ENCODE measurements around the gene AARS2.

The AARS2 gene

GRCh38 chr6:44260451-44261297 is 52.5 kb downstream of the AARS2 start:
- no peak overlapping the region for H3K4me3 ChIP-seq (ENCODE audit: low read depth, low read length)
- peak; percentile 5 for DNase-seq (ENCODE audit: low read depth)
- TF ChIP-seq CTCF (IDR thresholded peaks at IDR 0.05; ENCODE audit: low read depth, low read length) (no peak), MYC (IDR thresholded peaks at IDR 0.05; ENCODE audit: low read depth, low read length) (no peak), MAX (IDR thresholded peaks at IDR 0.05; ENCODE audit: low read depth, low read length) (no peak), POLR2A (IDR thresholded peaks at IDR 0.05; ENCODE audit: extremely low read depth, insufficient read length) (no peak)

GRCh38 chr6:44260011-44260410 is 53.1 kb downstream of the AARS2 start:
- TF ChIP-seq MAX (IDR thresholded peaks at IDR 0.05; ENCODE audit: low read depth, low read length) (no peak), MYC (IDR thresholded peaks at IDR 0.05; ENCODE audit: low read depth, low read length) (no peak), POLR2A (IDR thresholded peaks at IDR 0.05; ENCODE audit: extremely low read depth, insufficient read length) (no peak), CTCF (IDR thresholded peaks at IDR 0.05; ENCODE audit: low read depth, low read length) (no peak)
- no peak overlapping the region for H3K4me3 ChIP-seq (ENCODE audit: low read depth, low read length)
- no peak for DNase-seq (ENCODE audit: low read depth)

- no peak overlapping the region for H3K4me3 ChIP-seq (ENCODE audit: low read depth, low read length)
- TF ChIP-seq MAX (IDR thresholded peaks at IDR 0.05; ENCODE audit: low read depth, low read length) (no peak), POLR2A (IDR thresholded peaks at IDR 0.05; ENCODE audit: extremely low read depth, insufficient read length) (no peak), CTCF (IDR thresholded peaks at IDR 0.05; ENCODE audit: low read depth, low read length) (no peak), MYC (IDR thresholded peaks at IDR 0.05; ENCODE audit: low read depth, low read length) (no peak)
- no peak for DNase-seq (ENCODE audit: low read depth)
Measured at GRCh38 chr6:44258921-44259320, 54.2 kb downstream of the AARS2 start.

- H3K4me3 ChIP-seq (ENCODE audit: low read depth, low read length): no peak overlapping the region
- TF ChIP-seq POLR2A (IDR thresholded peaks at IDR 0.05; ENCODE audit: extremely low read depth, insufficient read length) (no peak), CTCF (IDR thresholded peaks at IDR 0.05; ENCODE audit: low read depth, low read length) (no peak), MYC (IDR thresholded peaks at IDR 0.05; ENCODE audit: low read depth, low read length) (no peak), MAX (IDR thresholded peaks at IDR 0.05; ENCODE audit: low read depth, low read length) (no peak)
- DNase-seq (ENCODE audit: low read depth): no peak
Measured at GRCh38 chr6:44258325-44258863, 54.8 kb downstream of the AARS2 start.

GRCh38 chr6:44257753-44258324 is 55.3 kb downstream of the AARS2 start:
- peak overlapping the region; percentile 50 for H3K4me3 ChIP-seq (ENCODE audit: low read depth, low read length)
- TF ChIP-seq POLR2A (IDR thresholded peaks at IDR 0.05; ENCODE audit: extremely low read depth, insufficient read length): no peak
- no peak for TF ChIP-seq MAX (IDR thresholded peaks at IDR 0.05; ENCODE audit: low read depth, low read length)
- TF ChIP-seq MYC (IDR thresholded peaks at IDR 0.05; ENCODE audit: low read depth, low read length): no peak
- no peak for TF ChIP-seq CTCF (IDR thresholded peaks at IDR 0.05; ENCODE audit: low read depth, low read length)
- DNase-seq (ENCODE audit: low read depth): no peak
